GM12878 (cell line): ENCODE data around the gene ARL2.

Experiments
- CBX5 ChIP-seq: sonication (generic); IDR thresholded peaks from 2 replicates; pipeline ENCODE4 v1.6.1; 2016; ENCODE audit warnings: low read depth, moderate library complexity, mild to moderate bottlenecking, inconsistent platforms
- CTCF ChIP-seq, 3 experiments: IDR thresholded peaks in 2 of 3; conservative IDR thresholded peaks in 1 of 3; 2 replicates each; pipeline ENCODE4 v1.5.1; 2011; ENCODE audit warnings: low read depth in 3 of 3, low read length in 3 of 3, mild to moderate bottlenecking in 3 of 3, control low read depth in 2 of 3, moderate library complexity in 2 of 3, inconsistent platforms in 1 of 3, mixed read lengths in 1 of 3; ENCODE audit not compliant: control insufficient read depth in 2 of 3, insufficient read depth in 1 of 3; ENCODE audit errors: extremely low read depth in 1 of 3
- EGR1 ChIP-seq, 2 experiments: IDR thresholded peaks; 1 replicate in 1 of 2; 2 replicates in 1 of 2; pipeline ENCODE4 v1.6.1; 2011 to 2012; ENCODE audit warnings: low read depth in 2 of 2, low read length in 2 of 2, borderline replicate concordance in 1 of 2, mild to moderate bottlenecking in 1 of 2, moderate library complexity in 1 of 2
- EZH2 ChIP-seq: IDR thresholded peaks from 2 replicates; pipeline ENCODE4 v1.6.1; 2012; ENCODE audit warnings: low read depth, mild to moderate bottlenecking, control low read depth, inconsistent platforms, low read length, borderline replicate concordance; ENCODE audit not compliant: control insufficient read depth
- FOS ChIP-seq: IDR thresholded peaks from 3 replicates; pipeline ENCODE4 v1.6.1; 2011; ENCODE audit warnings: borderline replicate concordance; ENCODE audit not compliant: insufficient read length; ENCODE audit errors: extremely low read depth
- IKZF2 ChIP-seq, 2 experiments: fragments of 450-650 bp; IDR thresholded peaks; 2 replicates each; pipeline ENCODE4 v1.6.1; 2017; ENCODE audit warnings: mild to moderate bottlenecking in 2 of 2, moderate library complexity in 2 of 2
- MXI1 ChIP-seq: fragments of 150-350 bp; IDR thresholded peaks from 2 replicates; pipeline ENCODE4 v1.6.1; 2011; ENCODE audit warnings: low read depth, mild to moderate bottlenecking, inconsistent platforms, low read length, improper control_type of control experiment
- NR2C2 ChIP-seq: IDR thresholded peaks from 2 replicates; pipeline ENCODE4 v1.6.1; 2011; ENCODE audit warnings: borderline replicate concordance, low read depth; ENCODE audit not compliant: control insufficient read depth, insufficient read length
- POLR2A ChIP-seq: IDR thresholded peaks from 2 replicates; pipeline ENCODE4 v1.6.1; 2011; ENCODE audit warnings: low read depth, mild to moderate bottlenecking, low read length
- POLR2AphosphoS5 ChIP-seq: IDR thresholded peaks from 2 replicates; pipeline ENCODE4 v1.6.1; 2011; ENCODE audit warnings: mild to moderate bottlenecking, low read length, inconsistent platforms
- SP1 ChIP-seq: IDR thresholded peaks from one replicate; pipeline ENCODE4 v1.6.1; 2011; ENCODE audit warnings: low read depth, low read length
- YY1 ChIP-seq: IDR thresholded peaks from 2 replicates; pipeline ENCODE4 v1.6.1; 2011; ENCODE audit warnings: low read depth, mild to moderate bottlenecking, low read length
- ZNF687 ChIP-seq: fragments of 450-650 bp; IDR thresholded peaks from 2 replicates; pipeline ENCODE4 v1.6.1; 2017; ENCODE audit warnings: mild to moderate bottlenecking, moderate library complexity

DNA sequence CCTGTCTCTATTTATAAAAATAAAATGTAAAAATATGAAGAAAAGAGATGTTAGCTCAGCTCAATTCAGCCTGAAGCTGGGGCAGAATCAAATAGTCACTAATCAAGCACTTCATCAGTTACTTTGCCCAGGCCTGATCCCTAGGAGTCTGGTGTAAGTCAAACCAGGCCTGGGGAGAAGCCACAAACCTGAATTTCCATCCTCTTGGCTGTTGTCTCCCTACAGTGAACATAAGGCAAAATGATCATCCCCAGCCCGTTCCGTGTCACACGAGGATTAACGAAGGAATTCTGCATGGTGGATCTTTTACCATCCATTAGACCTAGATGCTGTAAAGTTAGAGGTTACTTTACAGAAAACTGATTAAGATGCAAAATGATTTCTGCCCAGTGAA, 50.9 kb downstream of the ARL2 start:
- TF ChIP-seq FOS (no peak), CTCF (IDR thresholded peaks at IDR 0.05 in 2 of 3, conservative IDR thresholded peaks at IDR 0.05 in 1 of 3; ENCODE audit: control insufficient read depth in 2 of 3, extremely low read depth in 1 of 3, insufficient read depth in 1 of 3, low read depth in 3 of 3, low read length in 3 of 3) (no peak), POLR2A (no peak), CBX5 (no peak), YY1 (no peak), MXI1 (no peak), IKZF2 (IDR thresholded peaks at IDR 0.05) (no peak), NR2C2 (no peak), SP1 (no peak), EGR1 (IDR thresholded peaks at IDR 0.05; ENCODE audit: borderline replicate concordance in 1 of 2, low read depth in 2 of 2, low read length in 2 of 2) (no peak), EZH2 (no peak), ZNF687 (no peak), POLR2AphosphoS5 (no peak)
